Mesenchymal stem cell (in vitro differentiated cells and primary cell): ENCODE results near the gene KRT76.

Experiments
- DNase-seq: peaks from one replicate; pipeline ENCODE4 v3.0.0-alpha.2; 2013
- H2AFZ ChIP-seq: one replicate; pipeline ENCODE4 v1.6.1; 2013; ENCODE audit warnings: low read depth, mild to moderate bottlenecking, control low read depth, inconsistent platforms, low read length, moderate library complexity
- H2AK5ac ChIP-seq: 2 replicates; pipeline ENCODE4 v1.6.1; 2013; ENCODE audit warnings: low read length, moderate library complexity, mild to moderate bottlenecking, inconsistent platforms; ENCODE audit not compliant: severe bottlenecking
- H2BK120ac ChIP-seq: one replicate; pipeline ENCODE4 v1.6.1; 2013; ENCODE audit warnings: low read depth, mild to moderate bottlenecking, inconsistent platforms, low read length, moderate library complexity
- H2BK12ac ChIP-seq, 2 experiments: one replicate each; pipeline ENCODE4 v1.6.1; 2013; ENCODE audit warnings: inconsistent platforms in 2 of 2, low read length in 2 of 2, mild to moderate bottlenecking in 2 of 2, moderate library complexity in 2 of 2, control low read depth in 1 of 2
- H2BK15ac ChIP-seq: one replicate; pipeline ENCODE4 v1.6.1; 2013; ENCODE audit warnings: mild to moderate bottlenecking, low read depth, inconsistent platforms; ENCODE audit not compliant: poor library complexity, severe bottlenecking
- H2BK5ac ChIP-seq: 2 replicates; pipeline ENCODE4 v1.6.1; 2013; ENCODE audit warnings: low read depth, mild to moderate bottlenecking, low read length, control low read depth, inconsistent platforms; ENCODE audit not compliant: poor library complexity, severe bottlenecking
- H3K14ac ChIP-seq, 2 experiments: one replicate each; pipeline ENCODE4 v1.6.1; 2013; ENCODE audit warnings: inconsistent platforms in 2 of 2, low read length in 2 of 2, control low read depth in 1 of 2, mild to moderate bottlenecking in 1 of 2, moderate library complexity in 1 of 2
- H3K18ac ChIP-seq, 2 experiments: one replicate each; pipeline ENCODE4 v1.6.1; 2013; ENCODE audit warnings: inconsistent platforms in 2 of 2, low read length in 2 of 2, control low read depth in 1 of 2, low read depth in 1 of 2, mild to moderate bottlenecking in 1 of 2
- H3K23ac ChIP-seq, 2 experiments: one replicate each; pipeline ENCODE4 v1.6.1; 2013; ENCODE audit warnings: inconsistent platforms in 2 of 2, low read length in 2 of 2, mild to moderate bottlenecking in 2 of 2, moderate library complexity in 2 of 2, control low read depth in 1 of 2
- H3K27ac ChIP-seq: 2 replicates; pipeline ENCODE4 v1.5.1; 2013; ENCODE audit warnings: mild to moderate bottlenecking, moderate library complexity, low read length, control low read depth, inconsistent platforms; ENCODE audit not compliant: poor library complexity, severe bottlenecking
- H3K27me3 ChIP-seq, 2 experiments: 2 replicates each; pipeline versions ENCODE4 v1.6.1 to v1.7.0; 2013; ENCODE audit warnings: low read length in 2 of 2, mild to moderate bottlenecking in 2 of 2, moderate library complexity in 2 of 2, control low read depth in 1 of 2, inconsistent platforms in 1 of 2; ENCODE audit not compliant: control insufficient read depth in 1 of 2, insufficient read depth in 1 of 2
- H3K36me3 ChIP-seq, 2 experiments: 2 replicates each; pipeline versions ENCODE4 v1.6.1 to v1.7.0; 2013; ENCODE audit warnings: low read length in 2 of 2, control low read depth in 1 of 2, inconsistent platforms in 1 of 2, low read depth in 1 of 2, mild to moderate bottlenecking in 1 of 2; ENCODE audit not compliant: insufficient read depth in 2 of 2, control insufficient read depth in 1 of 2
- H3K4ac ChIP-seq, 2 experiments: one replicate each; pipeline ENCODE4 v1.6.1; 2013; ENCODE audit warnings: inconsistent platforms in 2 of 2, low read length in 2 of 2, mild to moderate bottlenecking in 2 of 2, moderate library complexity in 2 of 2, control low read depth in 1 of 2, low read depth in 1 of 2
- H3K4me1 ChIP-seq: 2 replicates; pipeline ENCODE4 v1.6.1; 2013; ENCODE audit warnings: low read depth, low read length, control low read depth; ENCODE audit not compliant: control insufficient read depth, insufficient read depth
- H3K4me2 ChIP-seq: 2 replicates; pipeline ENCODE4 v1.6.1; 2013; ENCODE audit warnings: low read length, mild to moderate bottlenecking, inconsistent platforms; ENCODE audit not compliant: poor library complexity, severe bottlenecking
- H3K4me3 ChIP-seq, 2 experiments: 2 replicates each; pipeline versions ENCODE4 v1.5.1 to v1.7.0; 2013; ENCODE audit warnings: low read length in 2 of 2, mild to moderate bottlenecking in 2 of 2, control low read depth in 1 of 2, low read depth in 1 of 2; ENCODE audit not compliant: insufficient read depth in 1 of 2
- H3K79me1 ChIP-seq: replicated peaks from 2 replicates; pipeline ENCODE4 v1.6.1; 2013; ENCODE audit warnings: mild to moderate bottlenecking, control low read depth, low read length, inconsistent platforms; ENCODE audit not compliant: poor library complexity, severe bottlenecking
- H3K9ac ChIP-seq: 2 replicates; pipeline ENCODE4 v1.7.0; 2013; ENCODE audit warnings: mild to moderate bottlenecking, low read length, moderate library complexity
- H3K9me3 ChIP-seq: 2 replicates; pipeline ENCODE4 v1.7.0; 2013; ENCODE audit warnings: mild to moderate bottlenecking, low read length; ENCODE audit not compliant: control insufficient read depth
- H4K8ac ChIP-seq: one replicate; pipeline ENCODE4 v1.6.1; 2013; ENCODE audit warnings: inconsistent platforms, mild to moderate bottlenecking, low read length, moderate library complexity
- H4K91ac ChIP-seq: one replicate; pipeline ENCODE4 v1.6.1; 2013; ENCODE audit warnings: mild to moderate bottlenecking, low read length, inconsistent platforms
- WGBS: methylation state at CpG from one replicate; pipeline ENCODE4 v1.1.7; 2013; ENCODE audit warnings: mixed read lengths; 5-methylcytosine and 5-hydroxymethylcytosine counted together

The KRT76 gene

DNA sequence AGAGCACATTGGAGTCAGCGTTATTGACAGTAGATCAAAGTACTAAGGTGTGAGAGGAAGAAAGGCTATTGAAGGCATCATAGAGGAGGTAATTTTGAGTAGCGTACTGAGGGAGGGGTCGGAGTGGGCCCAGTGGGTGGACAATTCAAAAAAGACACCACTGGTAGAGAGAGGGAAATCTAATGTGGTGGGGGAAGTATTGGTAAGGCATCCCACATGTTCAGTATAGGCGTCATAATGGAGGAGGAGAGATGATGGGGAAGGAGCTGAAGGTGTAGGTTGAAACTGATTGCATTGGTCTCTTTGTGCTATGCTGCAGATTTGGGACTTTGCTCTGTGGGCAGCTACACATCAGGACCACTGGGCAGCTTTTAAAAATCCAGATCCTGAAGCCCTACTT lies 50.1 kb downstream of the KRT76 start:
- H3K4me1 ChIP-seq: no peaks in the 10 kb centered on the region

DNA sequence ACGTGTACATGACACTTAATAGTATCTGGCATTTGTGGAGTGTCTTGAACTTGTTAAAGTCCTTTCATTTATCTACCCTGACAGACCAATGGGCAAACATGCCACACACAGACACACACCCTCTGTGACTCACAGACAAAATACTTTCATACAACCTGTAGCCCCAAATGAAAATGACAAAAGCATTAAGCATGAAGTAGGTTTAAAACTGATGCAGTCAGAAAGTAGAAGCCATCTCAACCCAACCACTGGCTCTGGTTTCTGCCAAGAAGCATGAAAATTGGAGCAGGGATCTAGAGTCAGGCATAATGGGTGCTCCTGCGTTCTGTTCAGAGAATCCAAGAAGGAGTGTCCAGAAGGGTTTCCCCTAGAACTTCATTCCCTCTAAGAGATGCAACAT lies 50.7 kb downstream of the KRT76 start:
- no peaks in the 10 kb centered on the region for H3K36me3 ChIP-seq
- no peak for DNase-seq
- peaks cover 2% of the 10 kb centered on the region for H3K9me3 ChIP-seq
- no peak overlapping the region for H3K14ac ChIP-seq
- no peak overlapping the region for H2AK5ac ChIP-seq
- peaks cover 28 to 88% of the 10 kb centered on the region in 2 experiments for H3K27me3 ChIP-seq
- H4K91ac ChIP-seq: no peak overlapping the region
- WGBS: 61% methylated on average over 2 of the region's 2 CpGs
- no peak overlapping the region for H4K8ac ChIP-seq
- H3K9ac ChIP-seq: no peak overlapping the region
- no peak overlapping the region for H3K4me3 ChIP-seq
- H2BK12ac ChIP-seq: no peak overlapping the region
- no peaks in the 10 kb centered on the region for H3K4me1 ChIP-seq
- H3K79me1 ChIP-seq: no peaks in the 10 kb centered on the region
- H2AFZ ChIP-seq: no peak overlapping the region
- H3K27ac ChIP-seq: no peak overlapping the region
- H3K23ac ChIP-seq: no peak overlapping the region
- no peak overlapping the region for H2BK15ac ChIP-seq
- H3K4ac ChIP-seq: no peak overlapping the region
- H2BK5ac ChIP-seq: no peak overlapping the region
- no peak overlapping the region for H3K4me2 ChIP-seq
- no peak overlapping the region for H3K18ac ChIP-seq
- no peak overlapping the region for H2BK120ac ChIP-seq

More for the DNA sequence above, 50.1 kb downstream of the KRT76 start:
- H3K4ac ChIP-seq: no peak overlapping the region
- peaks cover 24 to 88% of the 10 kb centered on the region in 2 experiments for H3K27me3 ChIP-seq
- H3K14ac ChIP-seq: no peak overlapping the region
- H2BK15ac ChIP-seq: no peak overlapping the region
- H3K27ac ChIP-seq: no peak overlapping the region
- no peak for DNase-seq
- H2BK12ac ChIP-seq: no peak overlapping the region
- no peak overlapping the region for H3K18ac ChIP-seq
- H2BK5ac ChIP-seq: no peak overlapping the region
- no peak overlapping the region for H3K4me2 ChIP-seq
- H2BK120ac ChIP-seq: no peak overlapping the region
- H4K91ac ChIP-seq: no peak overlapping the region
- H2AK5ac ChIP-seq: no peak overlapping the region
- H3K4me3 ChIP-seq: no peak overlapping the region
- no peaks in the 10 kb centered on the region for H3K79me1 ChIP-seq
- H3K36me3 ChIP-seq: no peaks in the 10 kb centered on the region
- WGBS: 76% methylated on average over 4 of the region's 4 CpGs
- no peak overlapping the region for H3K23ac ChIP-seq
- H3K9me3 ChIP-seq: peaks cover 4% of the 10 kb centered on the region
- H2AFZ ChIP-seq: no peak overlapping the region
- no peak overlapping the region for H4K8ac ChIP-seq
- H3K9ac ChIP-seq: no peak overlapping the region

DNA sequence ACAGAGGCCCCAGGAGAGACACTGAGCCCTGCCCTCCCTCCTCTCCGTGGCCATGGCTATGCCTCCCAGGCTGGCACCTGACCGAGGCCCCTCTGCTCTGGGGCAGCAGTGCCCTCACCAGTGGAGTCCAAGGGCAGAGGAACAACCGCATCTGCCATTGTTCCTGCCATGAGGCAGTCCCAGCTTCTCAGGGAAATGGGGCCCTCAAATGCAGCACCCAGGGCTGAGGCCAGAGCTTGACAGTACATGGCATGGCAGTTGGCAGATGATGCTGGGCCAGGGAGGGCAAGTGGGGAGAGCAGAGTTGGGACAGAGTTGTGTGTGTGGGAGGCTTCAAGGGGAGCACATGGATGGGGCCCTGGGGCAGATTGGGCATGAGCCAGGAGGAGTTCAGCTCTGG lies 52.8 kb downstream of the KRT76 start:
- 57% methylated on average over 3 of the region's 3 CpGs for WGBS

DNA sequence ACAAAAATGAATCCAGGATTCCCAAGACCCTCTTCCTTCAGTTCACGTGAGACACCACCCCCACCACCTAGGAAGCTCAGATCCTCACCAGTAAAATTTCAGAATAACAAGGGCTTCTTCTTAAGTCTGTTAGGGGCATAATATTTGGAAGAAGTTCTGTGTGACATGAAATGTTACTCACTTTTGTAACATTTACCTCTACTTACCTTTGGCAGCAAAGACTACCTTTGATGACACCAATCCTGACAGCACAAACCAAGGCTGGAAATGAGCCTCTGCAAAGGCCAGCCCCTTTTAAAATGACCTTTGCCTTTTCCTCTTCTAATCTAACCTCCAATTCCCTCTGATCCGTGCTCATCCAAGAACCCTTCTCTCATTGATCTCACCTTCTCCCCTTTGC lies 54.5 kb downstream of the KRT76 start:
- Histone ChIP-seq H3K27ac (no peak overlapping the region), H3K9ac (no peak overlapping the region), H3K18ac (no peak overlapping the region), H4K8ac (no peak overlapping the region), H2BK5ac (no peak overlapping the region), H2BK120ac (no peak overlapping the region), H3K4me2 (no peak overlapping the region), H3K14ac (no peak overlapping the region), H3K23ac (no peak overlapping the region), H3K4me3 (no peak overlapping the region), H3K9me3 (no peaks in the 10 kb centered on the region), H2BK15ac (no peak overlapping the region), H2BK12ac (no peak overlapping the region), H2AFZ (no peak overlapping the region), H2AK5ac (no peak overlapping the region), H4K91ac (no peak overlapping the region), H3K4me1 (no peaks in the 10 kb centered on the region), H3K79me1 (no peaks in the 10 kb centered on the region), H3K4ac (no peak overlapping the region), H3K27me3 (peaks cover 28 to 75% of the 10 kb centered on the region in 2 experiments), H3K36me3 (no peaks in the 10 kb centered on the region)
- 62% methylated on average over 1 of the region's 2 CpGs for WGBS
- DNase-seq: no peak

More for the DNA sequence above, 52.8 kb downstream of the KRT76 start:
- Histone ChIP-seq H3K14ac (no peak overlapping the region), H2BK120ac (no peak overlapping the region), H3K36me3 (no peaks in the 10 kb centered on the region), H3K4me2 (no peak overlapping the region), H2AFZ (no peak overlapping the region), H3K27me3 (peaks cover 22 to 76% of the 10 kb centered on the region in 2 experiments), H3K9me3 (no peaks in the 10 kb centered on the region), H4K8ac (no peak overlapping the region), H4K91ac (no peak overlapping the region), H2BK5ac (no peak overlapping the region), H3K27ac (no peak overlapping the region), H2BK15ac (no peak overlapping the region), H3K18ac (no peak overlapping the region), H3K79me1 (no peaks in the 10 kb centered on the region), H3K9ac (no peak overlapping the region), H3K4me3 (no peak overlapping the region), H3K4me1 (no peaks in the 10 kb centered on the region), H3K23ac (no peak overlapping the region), H2AK5ac (no peak overlapping the region), H2BK12ac (no peak overlapping the region), H3K4ac (no peak overlapping the region)
- no peak for DNase-seq
